GM12878 (cell line): ENCODE data around the gene PALMD. TPM values are rescaled to one million over a fixed set of nuclear protein-coding genes. Genes with fewer than 3 reads are reported as not detected.

Experiments
- ATAC-seq: fragments of 200-7000 bp; cut with Tn5 transposase; 3 replicates; pipeline ENCODE4 v1.9.1; 2020; ENCODE audit warnings: mild to moderate bottlenecking, moderate library complexity
- BruUV-seq: library from RNA; stranded (reverse); fragments of 400-500 nt; replicated peaks from 2 replicates; lab custom pipeline; 2021; lab: Mats Ljungman, UMichigan
- CTCF ChIA-PET: fragments of 300-600 bp; sonication (Branson Sonifier 250); formaldehyde crosslinking; extraction: SDS; loops from one replicate; lab custom pipeline; 2021; ENCODE audit warnings: inconsistent platforms; lab: Yijun Ruan, JAX
- POLR2A ChIA-PET: fragments of 350-600 bp; formaldehyde crosslinking; extraction: SDS; loops from one replicate; lab custom pipeline; 2021; ENCODE audit warnings: inconsistent platforms; lab: Charles Lee
- RAD21 ChIA-PET: fragments of 300-600 bp; sonication (Branson Sonifier 250); formaldehyde crosslinking; loops from one replicate; lab custom pipeline; 2023; ENCODE audit warnings: antibody characterized with exemption; ENCODE audit not compliant: unreplicated experiment; lab: Charles Lee
- SMC1A ChIA-PET: fragments of 300-600 bp; sonication (Branson Sonifier 250); formaldehyde crosslinking; loops from one replicate; lab custom pipeline; 2023; ENCODE audit not compliant: unreplicated experiment, uncharacterized antibody; lab: Charles Lee
- DNase-seq: peaks from one replicate; pipeline ENCODE4 v3.0.0-alpha.2; 2011; ENCODE audit warnings: low read depth, low spot score
- FAIRE-seq: peaks from 3 replicates; lab custom pipeline; 2011; peaks lifted over from hg19 to GRCh38; lab: Jason Lieb, UNC
- H2AFZ ChIP-seq: 2 replicates; pipeline ENCODE4 v1.6.0; 2011; ENCODE audit warnings: low read depth, low read length, control low read depth; ENCODE audit not compliant: control insufficient read depth
- H3K27ac ChIP-seq: 2 replicates; pipeline ENCODE4 v1.5.1; 2011; ENCODE audit warnings: control low read depth; ENCODE audit not compliant: control insufficient read depth, insufficient read depth
- H3K27me3 ChIP-seq, 2 experiments: replicated peaks in 1 of 2; 2 replicates each; pipeline versions ENCODE4 v1.6.0 to v1.6.1; 2011; ENCODE audit warnings: low read length in 1 of 2; ENCODE audit not compliant: control insufficient read depth in 2 of 2, insufficient read depth in 2 of 2
- H3K36me3 ChIP-seq, 2 experiments: 2 replicates each; pipeline ENCODE4 v1.5.1; 2011; ENCODE audit warnings: low read length in 1 of 2; ENCODE audit not compliant: control insufficient read depth in 2 of 2, insufficient read depth in 2 of 2
- H3K4me1 ChIP-seq: 2 replicates; pipeline ENCODE4 v1.6.1; 2011; ENCODE audit warnings: mild to moderate bottlenecking, low read length, moderate library complexity, mixed read lengths; ENCODE audit not compliant: control insufficient read depth, insufficient read depth
- H3K4me2 ChIP-seq: 2 replicates; pipeline ENCODE4 v1.6.0; 2011; ENCODE audit warnings: control low read depth; ENCODE audit not compliant: control insufficient read depth, insufficient read depth
- H3K4me3 ChIP-seq: fragments of 200-600 bp; sonication (generic); 2 replicates; pipeline ENCODE4 v1.5.1; 2016
- H3K79me2 ChIP-seq: 2 replicates; pipeline ENCODE4 v1.6.0; 2011; ENCODE audit warnings: low read length; ENCODE audit not compliant: control insufficient read depth, insufficient read depth
- H3K9ac ChIP-seq: 2 replicates; pipeline ENCODE4 v1.8.0; 2011; ENCODE audit warnings: low read length, control low read depth, mixed read lengths; ENCODE audit not compliant: control insufficient read depth, insufficient read depth
- H3K9me3 ChIP-seq: replicated peaks from 3 replicates; pipeline ENCODE4 v1.5.1; 2011; ENCODE audit warnings: mild to moderate bottlenecking, low read length; ENCODE audit not compliant: control insufficient read depth, insufficient read depth
- H4K20me1 ChIP-seq: 2 replicates; pipeline ENCODE4 v1.6.0; 2011; ENCODE audit not compliant: control insufficient read depth, insufficient read depth
- CBX3 ChIP-seq: fragments of 200-600 bp; sonication (generic); IDR thresholded peaks from 2 replicates; pipeline ENCODE4 v1.6.1; 2016; ENCODE audit warnings: low read depth, borderline replicate concordance
- EED ChIP-seq: sonication (generic); IDR thresholded peaks from 2 replicates; pipeline ENCODE4 v1.6.1; 2016; ENCODE audit warnings: antibody characterized with exemption, low read depth
- POU2F2 ChIP-seq: IDR thresholded peaks from 3 replicates; pipeline ENCODE4 v1.6.1; 2011; ENCODE audit warnings: low read depth, mild to moderate bottlenecking, low read length, borderline replicate concordance
- SMAD1 ChIP-seq: fragments of 450-650 bp; IDR thresholded peaks from 2 replicates; pipeline ENCODE4 v1.6.1; 2018; ENCODE audit warnings: mild to moderate bottlenecking, low read depth; ENCODE audit not compliant: partially characterized antibody
- SPI1 ChIP-seq: IDR thresholded peaks from 2 replicates; pipeline ENCODE4 v1.6.1; 2011; ENCODE audit warnings: low read depth, mild to moderate bottlenecking, low read length, moderate library complexity, borderline replicate concordance; ENCODE audit not compliant: insufficient read depth
- SUPT20H ChIP-seq: IDR thresholded peaks from 2 replicates; pipeline ENCODE4 v1.6.1; 2011; ENCODE audit warnings: low read depth, mild to moderate bottlenecking, low read length, moderate library complexity, borderline replicate concordance; ENCODE audit not compliant: control insufficient read depth
- WRNIP1 ChIP-seq: IDR thresholded peaks from 2 replicates; pipeline ENCODE4 v1.6.1; 2011; ENCODE audit warnings: low read depth, low read length, improper control_type of control experiment, borderline replicate concordance
- ZNF217 ChIP-seq: fragments of 450-650 bp; IDR thresholded peaks from 2 replicates; pipeline ENCODE4 v1.6.1; 2017; ENCODE audit warnings: antibody characterized with exemption, mild to moderate bottlenecking
- WGBS: methylation state at CpG from one replicate; pipeline ENCODE4 v1.1.6; 2016; ENCODE audit warnings: low lambda C conversion rate; ENCODE audit not compliant: insufficient replicate concordance, insufficient coverage; ENCODE audit errors: missing lambda C conversion rate; 5-methylcytosine and 5-hydroxymethylcytosine counted together
- in situ Hi-C: fragments of 300-500 bp; cut with MboI; formaldehyde crosslinking; loops from 9 replicates; pipeline ENCODE4 v1.14.3; 2018; ENCODE audit warnings: mixed read lengths
- intact Hi-C: fragments of 100-400 bp; cut with micrococcal nuclease; formaldehyde crosslinking; loops from one replicate; pipeline ENCODE4 v1.14.2; 2022; ENCODE audit not compliant: unreplicated experiment
- polyA plus RNA-seq, 11 experiments: library from polyadenylated mRNA; depleted of rRNA in 4 of 11; unstranded in 6 of 11; stranded (reverse) in 5 of 11; fragments of >200 nt; fragmentation: Nextera tagmentation in 4 of 11; fragmentation: Illumina TruSeq in 1 of 11; extraction: Ambion mirVana in 4 of 11; extraction: Trizol in 1 of 11; gene quantifications; 1 replicate in 1 of 11; 2 replicates in 10 of 11; pipeline versions ENCODE4 v1.2.1 to v1.2.3, GENCODE V29; 2011 to 2016; ENCODE audit warnings: inconsistent platforms in 2 of 11, missing spikeins in 2 of 11, low read depth in 1 of 11
- total RNA-seq, 4 experiments: library from RNA; depleted of rRNA in 3 of 4; stranded (reverse); fragments of >200 nt in 3 of 4; fragmentation: Illumina TruSeq in 1 of 4; extraction: Trizol in 1 of 4; gene quantifications; 2 replicates each; pipeline versions ENCODE4 v1.2.1 to v1.2.3, GENCODE V29; 2013 to 2021
- TF ChIP-seq, protein P1 (sequence below), 3 experiments: IDR thresholded peaks in 2 of 3; conservative IDR thresholded peaks in 1 of 3; 2 replicates each; pipeline ENCODE4 v1.5.1; 2011; ENCODE audit warnings: low read depth in 3 of 3, low read length in 3 of 3, mild to moderate bottlenecking in 3 of 3, control low read depth in 2 of 3, moderate library complexity in 2 of 3, inconsistent platforms in 1 of 3, mixed read lengths in 1 of 3; ENCODE audit not compliant: control insufficient read depth in 2 of 3, insufficient read depth in 1 of 3; ENCODE audit errors: extremely low read depth in 1 of 3
- TF ChIP-seq, protein P2 (sequence below): fragments of 450-650 bp; formaldehyde crosslinking; IDR thresholded peaks from 2 replicates; pipeline ENCODE4 v1.4.0; 2020; ENCODE audit warnings: mild to moderate bottlenecking, moderate library complexity
- TF ChIP-seq, protein P3 (sequence below): fragments of 450-650 bp; IDR thresholded peaks from 2 replicates; pipeline ENCODE4 v1.6.1; 2017; ENCODE audit warnings: mild to moderate bottlenecking, moderate library complexity
- TF ChIP-seq, protein P4 (sequence below): fragments of 450-650 bp; IDR thresholded peaks from 2 replicates; pipeline ENCODE4 v1.6.1; 2016; ENCODE audit warnings: mild to moderate bottlenecking

PALMD gene
- total and polyA plus RNA-seq, 10 of the 15 experiments (the other 5 are each of a cell fraction or from before 2014, with no cell fraction given): under 0.01 to 0.09 (median 0.04) TPM; not detected in 4

DNA sequence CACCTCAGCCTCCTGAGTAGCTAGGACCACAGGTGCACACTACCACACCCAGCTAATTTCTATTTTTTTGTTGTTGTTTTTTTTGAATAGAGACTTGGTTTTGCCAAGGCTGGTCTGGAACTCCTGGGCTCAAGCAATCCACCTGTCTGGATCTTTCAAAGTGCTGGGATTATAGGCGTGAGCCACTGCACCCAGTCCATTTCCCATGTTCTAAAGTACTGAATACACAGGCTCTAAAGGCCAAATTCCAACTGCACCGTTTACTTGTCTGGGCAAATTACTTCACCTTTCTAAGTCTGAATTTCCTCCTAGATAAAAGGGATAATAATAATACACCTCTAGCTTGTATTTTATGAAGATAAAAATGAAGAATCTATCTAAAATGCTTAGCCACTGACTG lies 80.9 kb downstream of the PALMD start:
- H3K4me3 ChIP-seq: no peak overlapping the region
- FAIRE-seq (no peak), DNase-seq (no peak), ATAC-seq (no peak)
- no peaks in the 10 kb centered on the region for H3K27me3 ChIP-seq
- H4K20me1 ChIP-seq: no peaks in the 10 kb centered on the region
- SMC1A ChIA-PET: interaction anchor here (1.0 to 1.8 kb wide), 3 partner anchors 12 to 20 kb away, joined by 3 to 4 read pairs (median 3); no protein-coding TSS in a partner anchor
- BruUV-seq: no TSS peak
- H3K36me3 ChIP-seq: peaks cover 0 to 7% of the 10 kb centered on the region in 2 experiments; a peak in 1 of 4 replicates
- in situ Hi-C loops (no loop called here), intact Hi-C loops (no loop called here)
- RAD21 ChIA-PET: no interaction called here
- H3K9ac ChIP-seq: no peak overlapping the region
- POLR2A ChIA-PET: no interaction called here
- H2AFZ ChIP-seq: no peak overlapping the region
- no peak overlapping the region for H3K4me2 ChIP-seq
- H3K27ac ChIP-seq: no peak overlapping the region
- no peaks in the 10 kb centered on the region for H3K9me3 ChIP-seq
- WGBS: 74% methylated on average over 2 of the region's 2 CpGs
- TF ChIP-seq, protein P1, sequence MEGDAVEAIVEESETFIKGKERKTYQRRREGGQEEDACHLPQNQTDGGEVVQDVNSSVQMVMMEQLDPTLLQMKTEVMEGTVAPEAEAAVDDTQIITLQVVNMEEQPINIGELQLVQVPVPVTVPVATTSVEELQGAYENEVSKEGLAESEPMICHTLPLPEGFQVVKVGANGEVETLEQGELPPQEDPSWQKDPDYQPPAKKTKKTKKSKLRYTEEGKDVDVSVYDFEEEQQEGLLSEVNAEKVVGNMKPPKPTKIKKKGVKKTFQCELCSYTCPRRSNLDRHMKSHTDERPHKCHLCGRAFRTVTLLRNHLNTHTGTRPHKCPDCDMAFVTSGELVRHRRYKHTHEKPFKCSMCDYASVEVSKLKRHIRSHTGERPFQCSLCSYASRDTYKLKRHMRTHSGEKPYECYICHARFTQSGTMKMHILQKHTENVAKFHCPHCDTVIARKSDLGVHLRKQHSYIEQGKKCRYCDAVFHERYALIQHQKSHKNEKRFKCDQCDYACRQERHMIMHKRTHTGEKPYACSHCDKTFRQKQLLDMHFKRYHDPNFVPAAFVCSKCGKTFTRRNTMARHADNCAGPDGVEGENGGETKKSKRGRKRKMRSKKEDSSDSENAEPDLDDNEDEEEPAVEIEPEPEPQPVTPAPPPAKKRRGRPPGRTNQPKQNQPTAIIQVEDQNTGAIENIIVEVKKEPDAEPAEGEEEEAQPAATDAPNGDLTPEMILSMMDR (IDR thresholded peaks at IDR 0.05 in 2 of 3, conservative IDR thresholded peaks at IDR 0.05 in 1 of 3; ENCODE audit: control insufficient read depth in 2 of 3, extremely low read depth in 1 of 3, insufficient read depth in 1 of 3, low read depth in 3 of 3, low read length in 3 of 3): no peak
- TF ChIP-seq, protein P2, sequence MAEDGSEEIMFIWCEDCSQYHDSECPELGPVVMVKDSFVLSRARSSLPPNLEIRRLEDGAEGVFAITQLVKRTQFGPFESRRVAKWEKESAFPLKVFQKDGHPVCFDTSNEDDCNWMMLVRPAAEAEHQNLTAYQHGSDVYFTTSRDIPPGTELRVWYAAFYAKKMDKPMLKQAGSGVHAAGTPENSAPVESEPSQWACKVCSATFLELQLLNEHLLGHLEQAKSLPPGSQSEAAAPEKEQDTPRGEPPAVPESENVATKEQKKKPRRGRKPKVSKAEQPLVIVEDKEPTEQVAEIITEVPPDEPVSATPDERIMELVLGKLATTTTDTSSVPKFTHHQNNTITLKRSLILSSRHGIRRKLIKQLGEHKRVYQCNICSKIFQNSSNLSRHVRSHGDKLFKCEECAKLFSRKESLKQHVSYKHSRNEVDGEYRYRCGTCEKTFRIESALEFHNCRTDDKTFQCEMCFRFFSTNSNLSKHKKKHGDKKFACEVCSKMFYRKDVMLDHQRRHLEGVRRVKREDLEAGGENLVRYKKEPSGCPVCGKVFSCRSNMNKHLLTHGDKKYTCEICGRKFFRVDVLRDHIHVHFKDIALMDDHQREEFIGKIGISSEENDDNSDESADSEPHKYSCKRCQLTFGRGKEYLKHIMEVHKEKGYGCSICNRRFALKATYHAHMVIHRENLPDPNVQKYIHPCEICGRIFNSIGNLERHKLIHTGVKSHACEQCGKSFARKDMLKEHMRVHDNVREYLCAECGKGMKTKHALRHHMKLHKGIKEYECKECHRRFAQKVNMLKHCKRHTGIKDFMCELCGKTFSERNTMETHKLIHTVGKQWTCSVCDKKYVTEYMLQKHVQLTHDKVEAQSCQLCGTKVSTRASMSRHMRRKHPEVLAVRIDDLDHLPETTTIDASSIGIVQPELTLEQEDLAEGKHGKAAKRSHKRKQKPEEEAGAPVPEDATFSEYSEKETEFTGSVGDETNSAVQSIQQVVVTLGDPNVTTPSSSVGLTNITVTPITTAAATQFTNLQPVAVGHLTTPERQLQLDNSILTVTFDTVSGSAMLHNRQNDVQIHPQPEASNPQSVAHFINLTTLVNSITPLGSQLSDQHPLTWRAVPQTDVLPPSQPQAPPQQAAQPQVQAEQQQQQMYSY (CRISPR knock-in tag): no peak
- TF ChIP-seq EED: no peak
- TF ChIP-seq ZNF217: no peak
- TF ChIP-seq POU2F2: no peak
- TF ChIP-seq CBX3: no peak
- TF ChIP-seq SUPT20H: no peak
- no peak for TF ChIP-seq SMAD1
- no peak for TF ChIP-seq SPI1
- TF ChIP-seq, protein P3, sequence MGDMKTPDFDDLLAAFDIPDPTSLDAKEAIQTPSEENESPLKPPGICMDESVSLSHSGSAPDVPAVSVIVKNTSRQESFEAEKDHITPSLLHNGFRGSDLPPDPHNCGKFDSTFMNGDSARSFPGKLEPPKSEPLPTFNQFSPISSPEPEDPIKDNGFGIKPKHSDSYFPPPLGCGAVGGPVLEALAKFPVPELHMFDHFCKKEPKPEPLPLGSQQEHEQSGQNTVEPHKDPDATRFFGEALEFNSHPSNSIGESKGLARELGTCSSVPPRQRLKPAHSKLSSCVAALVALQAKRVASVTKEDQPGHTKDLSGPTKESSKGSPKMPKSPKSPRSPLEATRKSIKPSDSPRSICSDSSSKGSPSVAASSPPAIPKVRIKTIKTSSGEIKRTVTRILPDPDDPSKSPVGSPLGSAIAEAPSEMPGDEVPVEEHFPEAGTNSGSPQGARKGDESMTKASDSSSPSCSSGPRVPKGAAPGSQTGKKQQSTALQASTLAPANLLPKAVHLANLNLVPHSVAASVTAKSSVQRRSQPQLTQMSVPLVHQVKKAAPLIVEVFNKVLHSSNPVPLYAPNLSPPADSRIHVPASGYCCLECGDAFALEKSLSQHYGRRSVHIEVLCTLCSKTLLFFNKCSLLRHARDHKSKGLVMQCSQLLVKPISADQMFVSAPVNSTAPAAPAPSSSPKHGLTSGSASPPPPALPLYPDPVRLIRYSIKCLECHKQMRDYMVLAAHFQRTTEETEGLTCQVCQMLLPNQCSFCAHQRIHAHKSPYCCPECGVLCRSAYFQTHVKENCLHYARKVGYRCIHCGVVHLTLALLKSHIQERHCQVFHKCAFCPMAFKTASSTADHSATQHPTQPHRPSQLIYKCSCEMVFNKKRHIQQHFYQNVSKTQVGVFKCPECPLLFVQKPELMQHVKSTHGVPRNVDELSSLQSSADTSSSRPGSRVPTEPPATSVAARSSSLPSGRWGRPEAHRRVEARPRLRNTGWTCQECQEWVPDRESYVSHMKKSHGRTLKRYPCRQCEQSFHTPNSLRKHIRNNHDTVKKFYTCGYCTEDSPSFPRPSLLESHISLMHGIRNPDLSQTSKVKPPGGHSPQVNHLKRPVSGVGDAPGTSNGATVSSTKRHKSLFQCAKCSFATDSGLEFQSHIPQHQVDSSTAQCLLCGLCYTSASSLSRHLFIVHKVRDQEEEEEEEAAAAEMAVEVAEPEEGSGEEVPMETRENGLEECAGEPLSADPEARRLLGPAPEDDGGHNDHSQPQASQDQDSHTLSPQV: no peak
- TF ChIP-seq, protein P4, sequence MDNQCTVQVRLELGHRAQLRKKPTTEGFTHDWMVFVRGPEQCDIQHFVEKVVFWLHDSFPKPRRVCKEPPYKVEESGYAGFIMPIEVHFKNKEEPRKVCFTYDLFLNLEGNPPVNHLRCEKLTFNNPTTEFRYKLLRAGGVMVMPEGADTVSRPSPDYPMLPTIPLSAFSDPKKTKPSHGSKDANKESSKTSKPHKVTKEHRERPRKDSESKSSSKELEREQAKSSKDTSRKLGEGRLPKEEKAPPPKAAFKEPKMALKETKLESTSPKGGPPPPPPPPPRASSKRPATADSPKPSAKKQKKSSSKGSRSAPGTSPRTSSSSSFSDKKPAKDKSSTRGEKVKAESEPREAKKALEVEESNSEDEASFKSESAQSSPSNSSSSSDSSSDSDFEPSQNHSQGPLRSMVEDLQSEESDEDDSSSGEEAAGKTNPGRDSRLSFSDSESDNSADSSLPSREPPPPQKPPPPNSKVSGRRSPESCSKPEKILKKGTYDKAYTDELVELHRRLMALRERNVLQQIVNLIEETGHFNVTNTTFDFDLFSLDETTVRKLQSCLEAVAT: no peak
- TF ChIP-seq WRNIP1: no peak
- CTCF ChIA-PET: no interaction called here
- H3K4me1 ChIP-seq: peaks cover 4% of the 10 kb centered on the region; the same call in 1 of the 2 replicates
- H3K79me2 ChIP-seq: no peaks in the 10 kb centered on the region
